Right renal cortex interstitium (tissue), 3 donors: Measurements from ENCODE around the gene RNF169. TPM values are rescaled to one million over a fixed set of nuclear protein-coding genes. Genes with fewer than 3 reads are reported as not detected.

ENCODE experiments used
- DNase-seq, 3 donors: peaks; one replicate each; pipeline ENCODE4 v3.0.0-alpha.2; 2013; ENCODE audit warnings: low read depth in 3 of 3, low spot score in 2 of 3
- polyA plus RNA-seq, 3 donors: library from polyadenylated mRNA; unstranded; fragments of 120-200 nt; gene quantifications; one replicate each; pipeline ENCODE4 v1.2.1, GENCODE V29; 2013; ENCODE audit not compliant: insufficient read length in 3 of 3

Gene RNF169
- polyA plus RNA-seq: 10 to 100 TPM; 16.2 to 20.1 (median 16.6) TPM

- peak; percentile 78 to 91 (median 80) for DNase-seq
Observed at GRCh38 chr11:74748211-74749126, at the start of gene RNF169. Gene RNF169 (plus strand): TSS chr11:74748849. CDS start chr11:74748881, 32 bp downstream.

DNA sequence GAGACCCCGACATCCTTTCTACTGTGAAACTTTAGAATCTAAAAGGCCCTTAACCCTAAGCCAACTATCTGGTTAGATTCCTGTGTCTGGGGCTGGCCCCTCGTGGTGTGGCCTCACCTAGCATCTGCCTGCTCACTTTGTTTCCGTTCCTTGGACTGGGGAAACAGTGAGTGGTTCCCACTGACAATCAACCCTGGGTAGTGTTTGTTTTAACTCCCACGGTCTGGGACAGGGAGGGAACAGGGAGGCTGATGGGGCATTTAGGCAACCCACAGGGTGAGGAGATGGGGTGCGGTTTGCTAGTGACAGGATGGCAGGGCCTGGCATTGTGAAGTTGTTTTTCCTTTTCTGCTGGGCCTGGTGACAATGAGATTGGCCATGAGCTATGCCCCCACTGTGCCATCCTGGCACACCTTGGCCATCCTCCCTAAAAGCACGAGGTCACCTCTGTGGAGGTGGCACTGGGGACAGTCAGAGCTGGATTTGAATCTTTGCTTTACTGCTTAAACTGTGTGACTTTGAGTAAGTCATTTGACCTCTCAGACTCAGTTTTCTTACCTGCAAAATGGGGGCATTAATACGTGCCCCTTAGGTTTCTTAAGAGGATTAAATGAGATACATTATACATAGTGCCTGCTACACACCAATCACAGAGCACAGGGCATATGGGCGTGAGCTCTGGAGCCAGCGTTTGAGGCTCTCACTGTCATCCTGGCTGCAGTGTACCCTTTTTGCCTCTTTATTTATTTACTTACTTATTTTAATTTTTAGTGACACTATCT, 48.8 kb upstream of the RNF169 start:
- no peak for DNase-seq

GRCh38 chr11:74701351-74701750, 47.3 kb upstream of the RNF169 start:
- no peak for DNase-seq

- DNase-seq: peak in 2 of 3 donors; percentile 51 to 61
Observed at GRCh38 chr11:74702383-74703007, 46.2 kb upstream of the RNF169 start.

GRCh38 chr11:74703211-74703610, 45.4 kb upstream of the RNF169 start:
- DNase-seq: no peak

DNA sequence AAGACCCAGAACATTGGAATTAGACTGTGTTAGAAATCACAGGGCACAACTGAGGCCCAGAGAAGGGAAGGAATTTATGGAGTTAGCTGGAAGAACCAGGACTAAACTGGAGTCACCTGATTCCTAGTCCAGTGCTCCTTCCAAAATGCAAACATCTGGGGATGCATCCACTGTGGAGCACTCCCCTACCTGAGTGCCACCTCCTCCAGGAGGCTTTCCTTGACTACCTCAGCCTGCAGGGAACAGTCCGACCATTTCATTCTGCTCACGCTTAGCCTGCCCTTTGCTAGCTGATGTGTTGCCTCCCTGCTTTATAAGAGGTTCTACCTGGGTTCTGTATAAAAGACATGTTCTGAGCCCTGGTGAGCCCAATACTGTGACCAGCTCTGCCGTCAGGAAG, 41.5 kb upstream of the RNF169 start:
- no peak for DNase-seq

DNA sequence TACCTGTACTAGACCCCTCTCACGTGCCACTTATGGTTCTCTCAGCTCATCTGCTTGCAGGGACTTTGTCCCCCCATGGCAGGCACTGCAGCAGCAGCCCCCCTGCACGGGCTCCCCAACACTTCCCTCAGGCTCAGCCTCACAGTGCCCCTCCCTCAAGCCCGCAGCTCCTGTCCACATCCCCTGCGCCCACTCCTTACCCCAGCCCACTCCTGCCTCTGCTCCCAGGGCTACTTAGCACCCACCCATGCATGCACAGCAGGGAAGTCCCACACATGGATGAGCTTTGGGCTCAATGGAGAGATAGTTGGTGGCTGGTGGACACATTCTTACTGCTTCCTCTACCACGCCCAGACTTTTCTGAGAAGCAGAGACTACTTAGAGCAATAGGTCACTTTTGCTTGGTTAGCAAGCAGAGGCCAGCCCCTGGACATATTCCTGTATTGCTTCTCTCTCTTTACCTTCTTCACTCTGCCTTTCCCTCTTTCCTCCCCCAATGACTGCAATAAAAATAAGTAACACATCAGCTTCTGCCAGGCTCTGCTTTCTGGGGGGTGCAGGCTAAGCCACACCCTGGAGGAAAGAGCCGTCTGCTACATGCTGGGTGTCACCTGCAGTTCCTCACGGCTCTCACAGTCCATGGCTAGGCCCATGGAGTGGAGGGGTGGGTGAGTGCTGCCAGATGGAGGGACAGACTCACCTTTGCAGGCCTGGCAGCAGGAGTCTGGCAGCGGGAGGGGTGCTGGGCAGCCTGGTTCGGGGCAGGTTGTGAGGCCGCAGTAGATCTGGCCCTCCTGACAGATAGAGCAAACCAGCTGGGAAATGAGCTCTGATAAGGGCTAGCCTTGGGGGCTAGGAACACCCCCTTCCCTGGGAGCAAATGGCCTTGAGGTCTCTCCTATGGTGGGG, 40.8 kb upstream of the RNF169 start:
- no peak for DNase-seq

DNA sequence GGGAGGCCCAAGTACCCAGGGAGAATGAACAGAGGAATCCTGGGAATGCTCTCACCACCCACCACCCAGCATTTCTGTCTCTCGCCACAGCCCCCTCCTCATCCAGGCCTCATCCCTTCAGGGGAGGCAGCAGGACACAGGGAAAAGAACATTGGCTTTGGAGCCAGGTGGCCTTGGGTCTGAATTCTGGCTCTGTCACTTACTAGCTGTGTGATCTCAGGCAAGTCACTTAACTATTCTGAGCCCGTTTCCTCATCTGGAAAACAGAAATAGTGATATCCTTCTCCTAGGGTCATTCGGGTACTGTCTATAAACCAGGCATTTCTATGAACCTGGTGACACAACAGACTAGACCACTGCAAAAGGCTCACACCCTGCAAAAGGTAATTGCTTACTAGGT, 39.5 kb upstream of the RNF169 start:
- DNase-seq: no peak

DNA sequence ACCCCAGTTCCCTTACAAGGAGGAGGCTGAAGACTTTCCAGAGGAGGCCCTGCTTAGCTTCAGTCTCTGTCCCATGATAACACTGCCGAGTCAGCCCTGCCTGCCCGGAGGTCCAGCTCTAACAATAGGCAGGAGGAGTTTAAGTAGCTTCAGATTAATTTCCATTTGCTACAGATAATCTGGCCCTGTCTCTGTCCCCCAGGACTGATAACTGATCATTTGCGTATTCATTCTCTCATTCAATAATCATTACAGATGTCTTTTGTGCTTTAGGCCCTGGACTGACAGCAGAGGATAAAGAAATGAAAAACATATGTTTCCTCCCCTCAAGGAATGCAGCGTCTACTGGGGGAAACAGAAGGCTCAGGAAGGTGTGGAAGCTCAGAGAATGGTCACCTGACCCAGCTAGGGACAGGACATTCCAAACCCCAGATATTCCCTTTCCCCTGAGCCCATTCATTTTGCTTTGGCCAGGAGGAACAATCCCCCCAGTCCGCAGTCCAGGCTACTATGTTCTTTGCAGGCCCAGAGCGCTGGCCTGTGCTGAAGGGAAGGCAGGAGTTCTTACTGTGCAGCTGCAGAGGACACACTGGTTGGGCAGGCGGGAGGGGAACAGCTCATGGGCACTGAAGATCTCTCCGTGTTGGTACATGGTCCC, 38.2 kb upstream of the RNF169 start:
- DNase-seq: no peak

DNA sequence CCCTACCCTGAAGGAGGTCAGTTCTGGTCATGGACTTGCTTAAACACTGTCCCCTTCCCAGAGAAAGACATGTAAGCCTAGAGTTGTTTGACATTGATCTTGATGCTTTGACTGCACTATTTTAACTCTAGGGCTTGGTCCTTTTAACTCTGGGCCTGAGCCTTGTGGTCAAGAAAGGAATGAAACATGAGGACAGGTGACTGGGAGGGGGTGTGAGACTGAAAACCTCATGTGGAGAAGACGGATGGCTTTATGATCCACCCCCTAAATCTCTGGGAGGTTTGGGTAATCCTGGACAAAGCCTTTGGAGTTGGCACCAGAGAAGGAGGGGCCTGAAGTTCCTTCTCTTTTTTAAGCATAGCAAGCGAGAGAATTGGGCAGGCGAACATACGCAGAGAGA, 35.0 kb upstream of the RNF169 start:
- no peak for DNase-seq

- no peak for DNase-seq
Observed at GRCh38 chr11:74714904-74715303, 33.7 kb upstream of the RNF169 start.

DNA sequence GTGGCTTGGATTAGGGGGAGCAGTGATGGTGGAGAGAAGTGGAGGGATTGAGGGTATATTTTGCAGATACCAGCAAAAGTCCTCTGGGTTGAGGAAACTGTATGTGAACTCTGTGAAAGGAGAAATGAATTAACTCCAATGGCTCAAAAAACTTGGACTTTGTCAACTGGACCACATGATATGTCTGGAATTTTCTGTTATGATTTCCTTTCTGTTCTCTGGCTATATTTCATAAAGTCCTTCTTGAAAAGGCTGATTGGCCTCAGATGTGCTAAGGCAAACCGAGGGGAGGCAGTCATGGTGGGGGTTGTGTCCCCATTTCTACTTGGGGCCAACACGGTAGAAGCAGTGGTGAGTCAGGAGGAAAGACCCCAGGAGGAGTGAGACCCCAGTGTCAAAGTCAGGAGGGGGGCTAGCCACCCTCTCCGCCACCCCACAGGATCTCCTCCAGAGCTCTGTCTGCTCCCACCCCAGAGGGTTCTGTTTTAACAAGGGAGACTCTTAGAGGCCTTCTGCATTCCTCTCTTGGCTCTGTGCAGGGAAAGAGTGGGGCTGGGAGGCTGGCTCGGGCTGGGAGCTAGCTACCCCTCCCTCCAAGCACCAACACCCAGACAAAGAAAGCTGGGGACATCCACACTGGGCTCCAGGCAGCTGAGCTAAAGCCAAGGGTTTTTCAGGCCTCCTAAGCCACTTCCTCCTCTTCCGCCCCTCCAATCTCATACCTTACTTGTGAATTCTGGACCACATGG, 31.3 kb upstream of the RNF169 start:
- no peak for DNase-seq

DNA sequence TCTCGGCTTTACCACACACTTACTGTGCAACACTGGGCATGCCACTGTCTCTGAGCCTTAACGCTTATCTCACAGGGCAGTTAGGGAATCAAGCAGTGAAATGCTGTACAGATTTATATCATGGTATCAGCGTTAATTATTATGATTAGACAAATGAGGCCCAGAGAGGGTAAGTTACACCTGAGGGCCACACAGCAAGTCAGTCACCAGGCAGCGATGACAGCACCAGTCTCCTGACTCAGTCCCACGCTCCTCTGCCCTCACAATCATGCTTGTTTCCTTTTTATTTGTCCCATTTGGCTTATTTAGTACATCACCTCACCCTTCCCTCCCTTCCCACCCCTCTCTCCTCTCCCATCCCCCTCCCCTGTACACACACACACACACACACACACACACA, 29.6 kb upstream of the RNF169 start:
- DNase-seq: no peak

DNA sequence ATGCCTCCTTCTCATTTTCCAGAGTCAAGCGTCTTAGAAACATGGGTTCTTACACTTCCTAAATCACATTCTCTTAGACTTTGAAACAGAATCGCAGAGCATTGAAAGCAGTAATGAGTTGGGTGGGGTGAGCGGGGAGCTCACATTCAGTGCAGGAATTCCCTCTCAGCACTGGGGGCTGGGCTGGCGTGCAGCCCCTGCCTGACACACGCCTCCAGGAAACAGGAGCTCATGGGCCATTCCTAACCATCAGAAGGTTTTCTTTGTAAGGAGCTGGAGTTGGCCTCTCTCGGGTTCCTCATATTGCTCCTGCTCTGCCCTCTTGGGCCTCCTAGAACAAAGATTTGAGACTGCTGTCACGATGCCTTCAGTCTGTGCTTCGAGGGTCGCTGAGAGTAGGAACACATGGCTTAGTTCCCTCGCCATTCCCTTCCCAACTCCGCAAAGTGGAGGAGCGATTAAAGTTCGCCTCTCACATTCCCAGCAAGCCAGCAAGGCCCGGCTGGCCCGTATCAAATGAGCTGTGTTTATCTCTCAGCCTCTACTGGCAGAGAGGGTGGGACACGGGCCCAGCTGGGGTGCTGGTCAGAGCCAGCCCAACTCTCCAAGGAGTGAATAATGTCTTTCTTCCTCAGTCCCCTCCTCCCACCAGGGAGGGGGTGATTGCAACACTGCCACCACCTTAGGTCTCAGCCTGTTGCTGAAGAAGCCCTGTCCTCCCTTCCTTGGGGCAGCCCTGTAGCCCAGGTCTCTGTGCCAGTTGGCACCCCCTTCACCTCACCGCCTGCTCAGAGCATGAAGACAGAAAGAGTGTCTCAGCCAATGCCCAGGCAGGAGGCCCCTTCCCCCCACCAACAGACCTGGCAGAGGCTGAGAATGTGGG, 27.8 kb upstream of the RNF169 start:
- no peak for DNase-seq

GRCh38 chr11:74721479-74721835, 27.2 kb upstream of the RNF169 start:
- DNase-seq: no peak

GRCh38 chr11:74723511-74723910, 25.1 kb upstream of the RNF169 start:
- DNase-seq: no peak

DNA sequence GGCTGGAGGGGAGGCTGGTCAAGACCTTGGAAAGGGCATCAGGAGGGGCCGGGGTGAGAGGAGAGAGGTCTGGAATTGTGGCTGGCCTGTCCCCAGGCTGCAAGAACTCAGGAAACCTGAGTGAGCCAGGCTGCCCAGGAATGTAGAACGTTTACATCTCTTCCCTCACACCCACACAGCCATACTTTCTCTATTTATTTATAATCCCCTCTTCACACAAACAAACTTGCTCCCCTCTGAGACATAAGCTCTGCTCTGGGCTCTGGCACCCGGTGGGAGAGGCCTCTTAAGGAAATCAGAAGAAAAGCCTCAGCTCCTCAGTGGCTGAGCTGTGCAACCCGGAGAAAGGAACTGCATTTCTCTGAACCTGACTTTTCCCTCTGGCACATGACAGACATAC, 22.9 kb upstream of the RNF169 start:
- no peak for DNase-seq

GRCh38 chr11:74726547-74727182, 22.0 kb upstream of the RNF169 start:
- no peak for DNase-seq
